NCI-H69 (cell line): ENCODE data around the gene CLCN1.
"Not testable (repeated sequence)": the region's sequence is repeated elsewhere in the genome, so short reads cannot be mapped to it uniquely, and the experiment has no call there.

Experiments
- DNase-seq: peaks from one replicate; lab custom pipeline; 2025; lab: John Stamatoyannopoulos, UW

The CLCN1 gene

GRCh38 chr7:143387156-143387975 is 71.5 kb downstream of the CLCN1 start:
- DNase-seq, result no peak

- DNase-seq, result no peak
These were observed 72.1 kb downstream of the CLCN1 start for GRCh38 chr7:143388051-143388450.

- no peak for DNase-seq
These were observed 72.7 kb downstream of the CLCN1 start for GRCh38 chr7:143388491-143389101.

GRCh38 chr7:143389316-143390103 is 73.6 kb downstream of the CLCN1 start:
- DNase-seq, result no peak

- no peak for DNase-seq
These were observed 74.3 kb downstream of the CLCN1 start for GRCh38 chr7:143390104-143390772.

- no peak for DNase-seq
These were observed 74.9 kb downstream of the CLCN1 start for GRCh38 chr7:143390773-143391317.

- no peak for DNase-seq
These were observed 75.8 kb downstream of the CLCN1 start for GRCh38 chr7:143391462-143392404.

- DNase-seq, result not testable (repeated sequence)
These were observed 76.5 kb downstream of the CLCN1 start for GRCh38 chr7:143392427-143392826.

- DNase-seq, result no peak
These were observed 77.0 kb downstream of the CLCN1 start for GRCh38 chr7:143392875-143393266.

- DNase-seq, result no peak
These were observed 77.5 kb downstream of the CLCN1 start for GRCh38 chr7:143393267-143394041.

- DNase-seq, result no peak
These were observed 78.2 kb downstream of the CLCN1 start for GRCh38 chr7:143394068-143394467.

GRCh38 chr7:143394777-143395176 is 78.9 kb downstream of the CLCN1 start:
- no peak for DNase-seq

- DNase-seq, result no peak
These were observed 79.6 kb downstream of the CLCN1 start for GRCh38 chr7:143395187-143396149.

GRCh38 chr7:143396182-143396581 is 80.3 kb downstream of the CLCN1 start:
- no peak for DNase-seq

- no peak for DNase-seq
These were observed 81.0 kb downstream of the CLCN1 start for GRCh38 chr7:143396625-143397556.

- no peak for DNase-seq
These were observed 82.0 kb downstream of the CLCN1 start for GRCh38 chr7:143397710-143398530.

GRCh38 chr7:143398616-143399015 is 82.7 kb downstream of the CLCN1 start:
- no peak for DNase-seq
